ENCODE measurements around the gene BARHL2.

BARHL2 gene

GRCh38 chr1:90716552-90717355, at the start of gene BARHL2:
Gene BARHL2 (minus strand): TSS chr1:90717302. CDS start chr1:90717195, 107 bp downstream.
- DNase-seq = no peak

DNA sequence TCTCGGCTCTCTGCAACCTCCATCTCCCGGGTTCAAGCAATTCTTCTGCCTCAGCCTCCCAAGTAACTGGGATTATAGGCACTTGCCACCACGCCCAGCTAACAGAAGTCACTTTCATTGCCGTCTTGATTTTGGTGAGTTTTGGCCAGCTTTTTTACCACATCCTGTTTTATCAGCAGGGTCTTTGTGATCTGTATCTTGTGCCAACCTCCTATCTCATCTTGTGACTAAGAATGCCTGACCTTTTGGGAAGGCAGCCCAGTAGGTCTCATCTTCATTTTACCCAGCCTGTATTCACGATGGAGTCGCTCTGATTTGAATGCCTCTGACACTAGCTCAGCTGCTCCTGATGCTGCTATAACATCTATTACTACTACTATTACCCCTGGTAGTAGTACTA, 46.8 kb upstream of the BARHL2 start:
- no peak for DNase-seq

DNA sequence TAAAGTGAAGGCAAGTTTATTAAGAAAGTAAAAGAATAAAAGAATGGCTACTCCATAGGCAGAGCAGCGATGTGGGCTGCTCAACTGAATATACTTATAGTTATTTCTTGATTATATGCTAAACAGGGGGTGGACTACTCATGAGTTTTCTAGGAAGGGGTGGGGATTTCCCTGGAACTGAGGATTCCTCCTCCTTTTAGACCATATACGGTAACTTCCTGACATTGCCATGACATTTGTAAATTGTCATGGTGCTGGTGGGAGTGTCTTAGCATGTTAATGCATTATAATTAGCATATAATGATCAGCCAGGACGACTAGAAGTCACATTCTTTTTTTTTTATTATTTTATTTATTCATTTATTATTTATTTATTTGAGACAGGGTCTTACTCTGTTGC, 46.4 kb upstream of the BARHL2 start:
- no peak for DNase-seq

GRCh38 chr1:90761781-90762589, 44.9 kb upstream of the BARHL2 start:
- DNase-seq = no peak

- no peak for DNase-seq
Measured at GRCh38 chr1:90761156-90761555, 44.1 kb upstream of the BARHL2 start.

DNA sequence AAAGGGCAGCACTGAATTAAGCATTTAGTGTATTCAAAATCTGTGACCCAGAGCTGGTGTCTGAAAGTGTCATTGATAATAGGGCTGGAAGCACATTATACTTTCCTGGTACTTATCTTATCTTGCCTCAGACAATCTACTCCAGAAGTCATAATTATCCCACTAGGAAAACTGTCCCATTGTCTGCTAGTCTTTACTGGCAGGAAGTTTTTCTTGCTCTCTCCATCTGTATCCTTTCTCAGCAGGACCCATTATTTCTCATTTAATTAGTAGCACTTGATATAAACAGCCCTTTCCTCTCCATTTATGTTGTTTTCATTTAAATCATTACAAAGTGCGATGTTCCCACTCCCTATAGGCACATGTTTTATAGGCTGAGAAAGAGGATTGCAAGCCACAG, 36.5 kb upstream of the BARHL2 start:
- DNase-seq = no peak

DNA sequence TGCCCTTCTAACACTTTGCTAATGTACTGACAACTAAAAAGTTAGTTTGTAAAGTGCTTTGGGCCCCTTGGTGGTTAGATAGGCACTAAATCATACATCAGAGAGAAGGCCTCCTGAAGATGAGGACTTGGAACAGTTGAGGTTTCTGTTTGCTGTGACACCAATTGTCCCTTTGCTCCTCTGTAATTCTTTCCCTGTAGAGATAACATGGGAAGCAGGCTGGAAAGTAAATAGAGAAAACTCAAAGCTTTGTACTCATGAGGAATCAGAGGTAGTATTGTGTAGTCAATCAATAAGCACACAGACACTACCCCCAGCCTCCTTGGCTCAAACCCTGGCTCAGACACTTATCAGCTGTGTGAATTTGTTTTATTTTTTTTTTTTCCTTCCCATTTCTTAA, 31.6 kb upstream of the BARHL2 start:
- DNase-seq = no peak

DNA sequence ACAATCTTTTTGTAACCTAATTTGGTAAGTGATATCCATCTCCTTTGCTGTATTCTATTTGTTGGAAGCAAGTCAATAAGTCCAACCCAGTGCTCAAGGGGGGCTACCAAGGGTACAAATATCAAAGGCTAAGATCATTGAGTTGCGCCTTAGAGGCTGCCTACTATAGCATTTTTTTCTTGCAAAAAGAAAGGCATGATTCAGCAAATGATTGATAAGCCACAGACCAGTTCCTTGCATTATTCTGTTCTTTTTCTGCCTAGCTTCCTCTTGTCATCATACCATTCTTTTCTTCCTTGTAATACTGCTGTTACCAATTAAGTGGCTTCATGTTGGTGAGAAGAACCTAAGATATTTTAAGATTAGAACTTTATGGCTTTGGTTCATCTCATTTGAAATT, 29.8 kb upstream of the BARHL2 start:
- DNase-seq = no peak

DNA sequence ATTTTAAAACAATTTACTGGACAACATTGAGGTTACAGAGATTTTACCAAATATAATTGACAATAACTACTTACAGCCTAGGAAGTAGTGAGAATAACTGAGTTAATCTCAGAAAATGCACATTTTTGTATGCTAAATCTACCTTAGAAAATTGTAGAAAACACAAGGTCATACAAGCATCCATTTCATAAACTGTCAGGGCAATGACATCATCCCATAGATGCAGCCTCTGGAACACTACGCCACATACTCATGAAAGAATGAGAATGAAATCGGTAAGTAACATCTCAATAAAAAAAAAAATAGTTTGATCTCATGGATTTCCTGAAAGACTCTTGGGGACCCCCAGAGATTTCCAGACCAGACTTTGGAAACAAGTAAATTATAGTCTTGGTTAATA, 28.9 kb upstream of the BARHL2 start:
- no peak for DNase-seq

- DNase-seq = no peak
Measured at GRCh38 chr1:90732136-90732535, 15.0 kb upstream of the BARHL2 start.

- DNase-seq = no peak
Measured at GRCh38 chr1:90731382-90732050, 14.4 kb upstream of the BARHL2 start.

DNA sequence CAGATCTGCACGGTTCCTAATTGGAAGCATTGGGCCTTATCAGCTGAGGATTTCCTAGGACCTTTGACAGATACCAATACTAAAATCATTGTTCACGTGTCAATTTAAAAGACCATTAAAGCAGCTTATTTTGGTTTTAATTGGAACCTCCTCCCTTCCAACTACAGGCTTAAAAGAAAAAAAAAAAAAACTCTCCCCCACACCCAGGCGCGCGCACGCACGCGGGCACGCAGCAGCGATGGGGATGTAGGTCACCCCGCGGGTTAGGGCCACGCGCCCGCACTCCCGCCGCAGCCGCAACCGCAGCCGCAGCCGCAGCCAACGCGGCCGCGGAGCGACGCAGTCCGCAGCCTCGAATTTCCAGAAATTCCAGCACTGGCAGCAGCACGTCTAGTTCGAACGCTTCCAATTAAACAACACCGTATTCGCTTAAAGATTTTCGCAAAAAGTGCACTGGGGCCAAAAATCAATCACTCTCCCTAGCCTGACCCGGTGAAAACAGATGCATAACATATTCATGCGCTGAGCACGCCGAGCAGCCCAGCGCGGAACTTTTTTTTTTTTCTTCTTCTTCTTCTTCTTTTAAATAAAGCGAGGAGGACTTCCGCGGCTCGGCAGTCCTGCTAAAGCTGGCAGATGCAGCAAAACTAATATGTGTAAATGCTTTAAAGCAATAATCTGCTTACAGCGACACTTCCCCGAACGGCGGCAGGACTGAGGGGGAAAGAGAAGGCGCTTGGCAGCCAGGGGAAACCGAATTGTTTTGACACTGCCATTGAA, 13.3 kb upstream of the BARHL2 start:
- peak; percentile 9 for DNase-seq

DNA sequence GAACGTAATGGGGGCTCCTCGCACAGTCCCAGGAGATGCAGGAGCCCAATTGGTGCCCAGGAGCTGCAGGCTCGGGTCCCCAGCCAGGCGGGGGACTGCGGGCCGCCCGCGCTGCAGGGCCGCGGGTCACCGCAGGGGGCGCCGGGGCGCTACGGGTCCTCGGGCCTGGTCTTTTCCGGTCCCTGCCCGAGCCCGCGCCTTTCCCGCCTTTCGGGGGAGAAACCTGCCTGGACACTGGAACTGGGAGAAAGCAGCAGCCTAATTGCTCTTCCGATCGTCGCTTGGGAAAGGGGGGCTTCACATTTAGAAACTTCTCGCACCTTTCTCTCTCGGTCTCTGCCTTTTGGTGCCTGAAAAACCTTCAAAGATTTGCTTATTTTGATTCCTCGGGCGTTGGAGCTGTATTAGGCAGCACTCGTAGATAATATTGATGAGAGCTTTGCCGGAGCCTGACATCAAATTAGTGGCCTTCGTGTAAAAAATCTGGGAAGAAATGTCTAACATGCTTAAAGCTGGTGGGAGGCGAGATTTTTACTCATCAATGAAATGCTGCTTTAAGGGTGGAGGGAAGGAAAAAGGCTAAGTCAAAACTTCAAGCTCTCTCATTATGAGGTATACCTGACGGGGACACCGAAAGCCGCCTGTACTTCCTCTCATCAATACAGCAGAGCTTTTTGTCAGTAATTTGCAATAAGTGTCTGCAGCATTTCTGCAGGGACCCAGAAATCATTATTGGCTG, 12.6 kb upstream of the BARHL2 start:
- DNase-seq = no peak

DNA sequence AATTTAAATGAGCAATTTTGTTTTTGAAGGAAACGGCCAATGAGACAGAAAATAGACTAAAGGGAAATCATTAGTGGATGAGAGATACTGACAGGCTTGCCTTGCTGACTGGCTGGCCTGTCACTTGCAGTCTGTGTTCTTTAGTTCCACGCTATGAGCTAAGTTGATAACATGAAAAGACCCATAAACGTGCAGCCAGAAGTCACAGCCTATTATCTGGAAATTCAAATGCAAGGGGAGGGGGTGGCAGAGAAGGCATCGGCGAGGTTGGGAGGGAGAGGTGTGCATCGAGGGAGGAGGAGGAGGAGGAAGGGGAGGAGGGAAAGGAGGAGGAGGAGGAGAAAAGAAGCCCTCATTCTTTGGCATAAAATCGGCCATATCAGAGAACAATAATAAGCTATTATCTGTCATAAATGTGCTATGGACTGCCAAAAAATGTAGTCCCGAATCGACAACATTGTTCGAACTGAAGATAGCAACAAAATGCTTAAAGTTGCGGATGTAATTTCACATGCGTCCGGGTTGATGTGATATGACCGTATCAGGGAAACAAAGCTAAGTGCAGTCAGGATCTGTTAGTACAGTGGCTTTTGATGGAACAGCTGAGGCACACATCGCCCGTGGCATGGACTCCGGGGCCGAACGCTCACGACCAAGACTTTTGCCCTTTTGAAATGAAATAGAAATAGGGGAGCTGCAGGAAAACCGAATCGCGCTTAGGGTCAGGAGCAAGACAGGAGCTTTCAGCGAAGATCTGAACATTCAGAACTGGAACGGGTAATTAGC, 11.6 kb upstream of the BARHL2 start:
- DNase-seq = no peak

GRCh38 chr1:90727917-90728501, 10.9 kb upstream of the BARHL2 start:
- no peak for DNase-seq

- DNase-seq = no peak
Measured at GRCh38 chr1:90726986-90727480, 9.9 kb upstream of the BARHL2 start.

GRCh38 chr1:90726425-90726985, 9.4 kb upstream of the BARHL2 start:
- DNase-seq = no peak

- DNase-seq = no peak
Measured at GRCh38 chr1:90725657-90726424, 8.7 kb upstream of the BARHL2 start.

GRCh38 chr1:90724926-90725656, 8.0 kb upstream of the BARHL2 start:
- DNase-seq = no peak

All from stimulated activated CD4-positive, alpha-beta T cell treated with anti-CD3 and anti-CD28 coated beads, Interleukin-15, amount 100 ng/mL, for 24 hours (primary cell).